WTC11 (cell line): ENCODE data around the gene HDDC3. TPM values are rescaled to one million over a fixed set of nuclear protein-coding genes. Genes with fewer than 3 reads are reported as not detected.

ENCODE experiments used
- ATAC-seq: fragments of 200-7000 bp; cut with Tn5 transposase; 2 replicates; pipeline ENCODE4 v1.10.0; 2021; ENCODE audit warnings: mild to moderate bottlenecking, moderate library complexity
- CTCF ChIA-PET: fragments of 300-600 bp; sonication (Branson Sonifier 250); formaldehyde crosslinking; loops from one replicate; lab custom pipeline; 2021; ENCODE audit warnings: antibody characterized with exemption; lab: Charles Lee
- POLR2A ChIA-PET: fragments of 350-600 bp; sonication (Branson Sonifier 250); formaldehyde crosslinking; loops from one replicate; lab custom pipeline; 2021; ENCODE audit warnings: antibody characterized with exemption; lab: Charles Lee
- DNase-seq: peaks from one replicate; pipeline ENCODE4 v3.0.0; 2021; ENCODE audit warnings: low spot score
- H3K27ac Mint-ChIP-seq: 2 replicates; pipeline ENCODE4 v1.8.0; 2021; ENCODE audit warnings: mixed read lengths
- H3K27me3 Mint-ChIP-seq: 2 replicates; pipeline ENCODE4 v1.8.0; 2021; ENCODE audit warnings: low read depth, mild to moderate bottlenecking, moderate library complexity, mixed read lengths
- H3K36me3 Mint-ChIP-seq: 2 replicates; pipeline ENCODE4 v1.8.0; 2021; ENCODE audit warnings: mixed read lengths
- H3K4me1 Mint-ChIP-seq: 2 replicates; pipeline ENCODE4 v1.8.0; 2022; ENCODE audit warnings: mixed read lengths
- H3K4me3 Mint-ChIP-seq: 2 replicates; pipeline ENCODE4 v1.8.0; 2021; ENCODE audit warnings: mild to moderate bottlenecking, moderate library complexity, mixed read lengths
- H3K9me3 Mint-ChIP-seq: 2 replicates; pipeline ENCODE4 v1.8.0; 2021; ENCODE audit warnings: mixed read lengths
- CTCF ChIP-seq: fragments of 200-600 bp; IDR thresholded peaks from 2 replicates; pipeline ENCODE4 v1.8.0; 2022; ENCODE audit warnings: antibody characterized with exemption
- ETV6 ChIP-seq: sonication (generic); formaldehyde crosslinking; IDR thresholded peaks from 2 replicates; pipeline ENCODE4 v1.8.1; 2022; ENCODE audit warnings: mild to moderate bottlenecking, missing genetic modification reagents
- FOXK1 ChIP-seq: sonication (generic); formaldehyde crosslinking; IDR thresholded peaks from 2 replicates; pipeline ENCODE4 v1.8.0; 2022; ENCODE audit warnings: mild to moderate bottlenecking, moderate library complexity, missing genetic modification reagents
- FOXP1 ChIP-seq: sonication (generic); formaldehyde crosslinking; IDR thresholded peaks from 2 replicates; pipeline ENCODE4 v1.8.0; 2022; ENCODE audit warnings: missing genetic modification reagents, mild to moderate bottlenecking, moderate library complexity, borderline replicate concordance
- GRHL2 ChIP-seq: fragments of 250-450 bp; sonication (Bioruptor Pico); IDR thresholded peaks from 2 replicates; pipeline ENCODE4 v1.8.0; 2022; ENCODE audit warnings: mild to moderate bottlenecking, moderate library complexity; ENCODE audit not compliant: insufficient replicate concordance, severe bottlenecking
- HMGA2 ChIP-seq: fragments of 250-450 bp; sonication (Bioruptor Pico); IDR thresholded peaks from 2 replicates; pipeline ENCODE4 v1.4.0; 2021; ENCODE audit warnings: mild to moderate bottlenecking, moderate library complexity
- MXD4 ChIP-seq: fragments of 250-450 bp; sonication (Bioruptor Pico); IDR thresholded peaks from 2 replicates; pipeline ENCODE4 v1.8.0; 2021; ENCODE audit warnings: mild to moderate bottlenecking, moderate library complexity, borderline replicate concordance
- MYBL2 ChIP-seq: sonication (generic); formaldehyde crosslinking; IDR thresholded peaks from 2 replicates; pipeline ENCODE4 v1.8.1; 2023; ENCODE audit warnings: mild to moderate bottlenecking, moderate library complexity, missing genetic modification reagents
- NR1H2 ChIP-seq: sonication (generic); formaldehyde crosslinking; IDR thresholded peaks from 2 replicates; pipeline ENCODE4 v1.9.0; 2021; ENCODE audit warnings: mild to moderate bottlenecking, moderate library complexity, missing genetic modification reagents
- SMAD3 ChIP-seq: sonication (generic); formaldehyde crosslinking; IDR thresholded peaks from 2 replicates; pipeline ENCODE4 v1.8.0; 2022; ENCODE audit warnings: missing genetic modification reagents, mild to moderate bottlenecking, borderline replicate concordance
- TEAD4 ChIP-seq: sonication (generic); formaldehyde crosslinking; IDR thresholded peaks from 2 replicates; pipeline ENCODE4 v1.8.0; 2022; ENCODE audit warnings: mild to moderate bottlenecking, missing genetic modification reagents
- ZBTB21 ChIP-seq: sonication (generic); formaldehyde crosslinking; IDR thresholded peaks from 2 replicates; pipeline ENCODE4 v1.8.1; 2023; ENCODE audit warnings: mild to moderate bottlenecking, missing genetic modification reagents, borderline replicate concordance
- ZBTB43 ChIP-seq: sonication (generic); formaldehyde crosslinking; IDR thresholded peaks from 2 replicates; pipeline ENCODE4 v1.8.1; 2023; ENCODE audit warnings: mild to moderate bottlenecking, missing genetic modification reagents
- ZMAT4 ChIP-seq: fragments of 250-450 bp; sonication (Bioruptor Pico); IDR thresholded peaks from 2 replicates; pipeline ENCODE4 v1.9.0; 2021; ENCODE audit warnings: mild to moderate bottlenecking
- ZNF121 ChIP-seq: sonication (generic); formaldehyde crosslinking; IDR thresholded peaks from 2 replicates; pipeline ENCODE4 v1.8.0; 2023; ENCODE audit warnings: missing genetic modification reagents
- ZNF317 ChIP-seq: sonication (generic); formaldehyde crosslinking; IDR thresholded peaks from 2 replicates; pipeline ENCODE4 v1.8.1; 2023; ENCODE audit warnings: low read depth, mild to moderate bottlenecking, moderate library complexity, missing genetic modification reagents, borderline replicate concordance
- total RNA-seq: library from RNA; stranded (reverse); gene quantifications from 3 replicates; pipeline ENCODE4 v1.2.3, GENCODE V29; 2021
- TF ChIP-seq, protein P1 (sequence below): sonication (generic); formaldehyde crosslinking; IDR thresholded peaks from 2 replicates; pipeline ENCODE4 v1.8.1; 2023; ENCODE audit warnings: mild to moderate bottlenecking, missing genetic modification reagents
- TF ChIP-seq, protein P2 (sequence below): sonication (generic); formaldehyde crosslinking; IDR thresholded peaks from 2 replicates; pipeline ENCODE4 v1.8.0; 2022; ENCODE audit warnings: mild to moderate bottlenecking, missing genetic modification reagents
- TF ChIP-seq, protein P3 (sequence below): fragments of 250-450 bp; sonication (Bioruptor Pico); IDR thresholded peaks from 2 replicates; pipeline ENCODE4 v1.8.0; 2021; ENCODE audit warnings: mild to moderate bottlenecking

HDDC3 gene
- total RNA-seq, 1 experiment from 2014 or later: 16.4 TPM

- no peak for DNase-seq
- Mint-ChIP-seq H3K27ac (no peak overlapping the region; the same call in 1 of the 2 replicates), H3K36me3 (peaks cover 34% of the 10 kb centered on the region), H3K9me3 (no peaks in the 10 kb centered on the region), H3K4me1 (peaks cover 16% of the 10 kb centered on the region), H3K4me3 (peak overlapping the region; percentile 74), H3K27me3 (no peaks in the 10 kb centered on the region)
- POLR2A ChIA-PET: interaction anchor here (1.2 to 2.1 kb wide), 2 partner anchors 21 to 52 kb away, joined by 3 to 10 read pairs; partner anchors contain the start of gene UNC45A
- CTCF ChIA-PET: interaction anchor here (0.7 to 6.2 kb wide), 29 partner anchors 9 to 336 kb away, joined by 3 to 264 read pairs (median 9); partner anchors contain the start of genes HDDC3, MAN2A2, PRC1 and UNC45A
- no peak for ATAC-seq
- TF ChIP-seq ZMAT4 (CRISPR knock-in tag) (no peak), MXD4 (CRISPR knock-in tag) (no peak), TEAD4 (CRISPR knock-in tag) (no peak), CTCF (no peak), SMAD3 (CRISPR knock-in tag) (no peak), MYBL2 (no peak), FOXK1 (no peak), NR1H2 (no peak), ZNF317 (CRISPR knock-in tag) (no peak), GRHL2 (CRISPR knock-in tag) (no peak), ZBTB43 (CRISPR knock-in tag) (no peak), HMGA2 (CRISPR knock-in tag) (no peak)
- TF ChIP-seq, protein P1, sequence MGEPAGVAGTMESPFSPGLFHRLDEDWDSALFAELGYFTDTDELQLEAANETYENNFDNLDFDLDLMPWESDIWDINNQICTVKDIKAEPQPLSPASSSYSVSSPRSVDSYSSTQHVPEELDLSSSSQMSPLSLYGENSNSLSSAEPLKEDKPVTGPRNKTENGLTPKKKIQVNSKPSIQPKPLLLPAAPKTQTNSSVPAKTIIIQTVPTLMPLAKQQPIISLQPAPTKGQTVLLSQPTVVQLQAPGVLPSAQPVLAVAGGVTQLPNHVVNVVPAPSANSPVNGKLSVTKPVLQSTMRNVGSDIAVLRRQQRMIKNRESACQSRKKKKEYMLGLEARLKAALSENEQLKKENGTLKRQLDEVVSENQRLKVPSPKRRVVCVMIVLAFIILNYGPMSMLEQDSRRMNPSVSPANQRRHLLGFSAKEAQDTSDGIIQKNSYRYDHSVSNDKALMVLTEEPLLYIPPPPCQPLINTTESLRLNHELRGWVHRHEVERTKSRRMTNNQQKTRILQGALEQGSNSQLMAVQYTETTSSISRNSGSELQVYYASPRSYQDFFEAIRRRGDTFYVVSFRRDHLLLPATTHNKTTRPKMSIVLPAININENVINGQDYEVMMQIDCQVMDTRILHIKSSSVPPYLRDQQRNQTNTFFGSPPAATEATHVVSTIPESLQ (CRISPR knock-in tag): no peak
These were observed 23.4 kb upstream of the HDDC3 start for GRCh38 chr15:90955624-90956273.

GRCh38 chr15:90954712-90955623 is 22.6 kb upstream of the HDDC3 start, which contains the start of gene RCCD1:
TSS of gene RCCD1 (plus strand) at chr15:90954884. CDS start at chr15:90956735, 1,851 bp downstream.
- peaks cover 16% of the 10 kb centered on the region for H3K4me1 Mint-ChIP-seq
- peak within 1 kb of the TSS; percentile 74 for H3K4me3 Mint-ChIP-seq
- ATAC-seq (peak; percentile 75), DNase-seq (peak; percentile 93)
- H3K9me3 Mint-ChIP-seq: no peaks in the 10 kb centered on the region
- ChIA-PET POLR2A (interaction anchor here (0.6 to 1.9 kb wide), 4 partner anchors 9 to 40 kb away, joined by 3 to 19 read pairs (median 10); partner anchors contain the start of genes PRC1 and UNC45A), CTCF (interaction anchor here (0.6 to 6.2 kb wide), 18 partner anchors 12 to 318 kb away, joined by 3 to 264 read pairs (median 6); partner anchors contain the start of genes HDDC3, MAN2A2, PRC1 and UNC45A)
- peak within 1 kb of the TSS; percentile 76 for H3K27ac Mint-ChIP-seq
- H3K27me3 Mint-ChIP-seq: no peaks in the 10 kb centered on the region
- H3K36me3 Mint-ChIP-seq: peaks cover 36% of the 10 kb centered on the region
- TF ChIP-seq ZNF121 (CRISPR knock-in tag) (peak; percentile 86; the same call in 1 of the 2 replicates), ZMAT4 (CRISPR knock-in tag) (no peak), FOXP1 (peak; percentile 90; the same call in 1 of the 2 replicates), ZBTB43 (CRISPR knock-in tag) (no peak), FOXK1 (peak; percentile 79; the same call in 1 of the 2 replicates), SMAD3 (CRISPR knock-in tag) (0 out of 2 replicates have a peak, but pooled peaks have one; percentile 53), ZBTB21 (no peak), ETV6 (peak; percentile 77)
- TF ChIP-seq, protein P2, sequence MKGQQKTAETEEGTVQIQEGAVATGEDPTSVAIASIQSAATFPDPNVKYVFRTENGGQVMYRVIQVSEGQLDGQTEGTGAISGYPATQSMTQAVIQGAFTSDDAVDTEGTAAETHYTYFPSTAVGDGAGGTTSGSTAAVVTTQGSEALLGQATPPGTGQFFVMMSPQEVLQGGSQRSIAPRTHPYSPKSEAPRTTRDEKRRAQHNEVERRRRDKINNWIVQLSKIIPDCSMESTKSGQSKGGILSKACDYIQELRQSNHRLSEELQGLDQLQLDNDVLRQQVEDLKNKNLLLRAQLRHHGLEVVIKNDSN: peak; percentile 98
- TF ChIP-seq, protein P3, sequence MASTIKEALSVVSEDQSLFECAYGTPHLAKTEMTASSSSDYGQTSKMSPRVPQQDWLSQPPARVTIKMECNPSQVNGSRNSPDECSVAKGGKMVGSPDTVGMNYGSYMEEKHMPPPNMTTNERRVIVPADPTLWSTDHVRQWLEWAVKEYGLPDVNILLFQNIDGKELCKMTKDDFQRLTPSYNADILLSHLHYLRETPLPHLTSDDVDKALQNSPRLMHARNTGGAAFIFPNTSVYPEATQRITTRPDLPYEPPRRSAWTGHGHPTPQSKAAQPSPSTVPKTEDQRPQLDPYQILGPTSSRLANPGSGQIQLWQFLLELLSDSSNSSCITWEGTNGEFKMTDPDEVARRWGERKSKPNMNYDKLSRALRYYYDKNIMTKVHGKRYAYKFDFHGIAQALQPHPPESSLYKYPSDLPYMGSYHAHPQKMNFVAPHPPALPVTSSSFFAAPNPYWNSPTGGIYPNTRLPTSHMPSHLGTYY: 0 out of 2 replicates have a peak, but pooled peaks have one; percentile 63
